ENCODE data around the gene RAB8B.

RAB8B gene

DNA sequence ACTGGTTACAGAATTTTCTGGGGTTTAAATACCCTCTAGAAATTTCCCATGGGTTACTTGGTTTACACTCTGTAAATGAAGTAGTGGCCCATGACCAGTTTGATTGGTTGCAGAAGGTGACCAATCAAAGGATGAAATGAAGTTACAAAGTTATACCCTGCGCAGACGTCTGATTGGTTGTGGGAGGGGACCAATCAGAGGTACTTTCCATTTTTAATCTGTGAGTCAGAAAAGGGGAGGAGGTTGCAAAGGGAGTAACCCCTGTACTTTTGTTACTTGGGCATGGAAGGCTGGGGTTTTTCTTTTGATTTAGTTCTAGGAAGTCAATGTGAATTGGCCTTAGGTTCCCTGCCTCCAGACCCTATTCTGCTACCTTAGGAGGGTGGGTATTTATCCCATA is 69.3 kb downstream of the RAB8B start:
- Histone ChIP-seq H3K27me3 (ENCODE audit: low read length) (no peaks in the 10 kb centered on the region), H3K36me3 (ENCODE audit: low read length) (peaks cover 43% of the 10 kb centered on the region; the same call in 1 of the 2 replicates), H3K4me2 (ENCODE audit: low read depth, low read length, poor library complexity, severe bottlenecking) (no peak overlapping the region), H4K20me1 (ENCODE audit: low read depth, low read length) (no peaks in the 10 kb centered on the region), H3K9me3 (ENCODE audit: insufficient read depth, low read length) (no peaks in the 10 kb centered on the region), H2AFZ (ENCODE audit: low read depth, low read length, severe bottlenecking) (no peak overlapping the region), H3K9me2 (replicated peaks; ENCODE audit: insufficient read depth, low read length) (no peaks in the 10 kb centered on the region), H3K27ac (ENCODE audit: low read depth, low read length) (no peak overlapping the region), H3K79me2 (ENCODE audit: insufficient read depth, low read length) (no peaks in the 10 kb centered on the region), H3K9ac (ENCODE audit: low read length) (no peak overlapping the region), H3K4me3 (ENCODE audit: insufficient read depth, low read length, poor library complexity, severe bottlenecking) (no peak overlapping the region), H3F3A (ENCODE audit: insufficient read depth) (no peaks in the 10 kb centered on the region)
- TF ChIP-seq CTCF (IDR thresholded peaks at IDR 0.05; ENCODE audit: insufficient read depth, low read length, poor library complexity, severe bottlenecking) (no peak), EZH2phosphoT487 (conservative IDR thresholded peaks at IDR 0.05; ENCODE audit: low read length) (no peak)

DNA sequence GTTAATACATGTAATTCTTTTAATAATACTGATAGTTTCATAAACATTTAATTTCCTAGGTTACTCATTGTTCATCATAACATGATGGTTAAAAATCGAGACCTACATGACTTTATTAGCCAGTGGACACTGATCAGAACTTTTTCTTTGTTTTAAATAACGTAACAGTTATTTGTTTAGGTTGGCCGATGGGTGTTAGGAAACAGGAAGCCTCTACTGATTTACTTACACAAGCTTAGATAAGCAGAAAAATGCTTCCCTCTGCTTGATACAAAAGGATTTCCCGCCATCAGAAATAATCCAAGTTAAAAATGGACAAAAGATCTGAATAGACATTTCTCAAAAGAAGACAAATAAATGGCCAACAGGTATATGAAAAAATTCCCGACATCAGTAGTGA is 71.4 kb downstream of the RAB8B start:
- Histone ChIP-seq H3K27me3 (ENCODE audit: low read length) (no peaks in the 10 kb centered on the region), H3K79me2 (ENCODE audit: insufficient read depth, low read length) (no peaks in the 10 kb centered on the region), H4K20me1 (ENCODE audit: low read depth, low read length) (no peaks in the 10 kb centered on the region), H3K9ac (ENCODE audit: low read length) (no peak overlapping the region), H3K36me3 (ENCODE audit: low read length) (peaks cover 50% of the 10 kb centered on the region; the same call in 1 of the 2 replicates), H2AFZ (ENCODE audit: low read depth, low read length, severe bottlenecking) (no peak overlapping the region), H3K9me2 (replicated peaks; ENCODE audit: insufficient read depth, low read length) (no peaks in the 10 kb centered on the region), H3K9me3 (ENCODE audit: insufficient read depth, low read length) (no peaks in the 10 kb centered on the region), H3K27ac (ENCODE audit: low read depth, low read length) (no peak overlapping the region), H3K4me3 (ENCODE audit: insufficient read depth, low read length, poor library complexity, severe bottlenecking) (no peak overlapping the region), H3F3A (ENCODE audit: insufficient read depth) (no peaks in the 10 kb centered on the region), H3K4me2 (ENCODE audit: low read depth, low read length, poor library complexity, severe bottlenecking) (no peak overlapping the region)
- TF ChIP-seq EZH2phosphoT487 (conservative IDR thresholded peaks at IDR 0.05; ENCODE audit: low read length) (no peak), CTCF (IDR thresholded peaks at IDR 0.05; ENCODE audit: insufficient read depth, low read length, poor library complexity, severe bottlenecking) (no peak)

DNA sequence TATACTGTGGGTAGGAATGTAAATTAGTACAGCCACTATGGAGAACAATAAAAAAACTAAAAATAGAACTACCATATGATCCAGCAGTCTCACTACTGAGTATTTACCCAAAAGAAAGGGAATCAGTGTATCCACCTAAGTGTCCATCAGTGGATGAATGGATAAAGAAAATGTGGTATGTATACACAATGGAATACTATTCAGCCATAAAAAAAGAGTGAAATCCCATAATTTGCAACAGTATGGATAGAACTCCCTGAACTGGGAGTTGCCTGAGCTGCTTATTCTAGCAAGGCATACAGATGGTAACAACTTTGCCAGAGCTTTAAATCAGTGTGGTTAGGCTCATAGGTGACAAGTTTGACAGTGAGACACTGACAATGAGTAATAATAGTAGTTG is 71.9 kb downstream of the RAB8B start:
- Histone ChIP-seq H3K9me3 (ENCODE audit: insufficient read depth, low read length) (no peaks in the 10 kb centered on the region), H3K27ac (ENCODE audit: low read depth, low read length) (no peak overlapping the region), H4K20me1 (ENCODE audit: low read depth, low read length) (no peaks in the 10 kb centered on the region), H3F3A (ENCODE audit: insufficient read depth) (no peaks in the 10 kb centered on the region), H3K79me2 (ENCODE audit: insufficient read depth, low read length) (no peaks in the 10 kb centered on the region), H3K4me3 (ENCODE audit: insufficient read depth, low read length, poor library complexity, severe bottlenecking) (no peak overlapping the region), H3K4me2 (ENCODE audit: low read depth, low read length, poor library complexity, severe bottlenecking) (no peak overlapping the region), H3K27me3 (ENCODE audit: low read length) (no peaks in the 10 kb centered on the region), H3K9me2 (replicated peaks; ENCODE audit: insufficient read depth, low read length) (no peaks in the 10 kb centered on the region), H3K9ac (ENCODE audit: low read length) (no peak overlapping the region), H3K36me3 (ENCODE audit: low read length) (peaks cover 46% of the 10 kb centered on the region; the same call in 1 of the 2 replicates), H2AFZ (ENCODE audit: low read depth, low read length, severe bottlenecking) (no peak overlapping the region)
- TF ChIP-seq EZH2phosphoT487 (conservative IDR thresholded peaks at IDR 0.05; ENCODE audit: low read length) = no peak

DNA sequence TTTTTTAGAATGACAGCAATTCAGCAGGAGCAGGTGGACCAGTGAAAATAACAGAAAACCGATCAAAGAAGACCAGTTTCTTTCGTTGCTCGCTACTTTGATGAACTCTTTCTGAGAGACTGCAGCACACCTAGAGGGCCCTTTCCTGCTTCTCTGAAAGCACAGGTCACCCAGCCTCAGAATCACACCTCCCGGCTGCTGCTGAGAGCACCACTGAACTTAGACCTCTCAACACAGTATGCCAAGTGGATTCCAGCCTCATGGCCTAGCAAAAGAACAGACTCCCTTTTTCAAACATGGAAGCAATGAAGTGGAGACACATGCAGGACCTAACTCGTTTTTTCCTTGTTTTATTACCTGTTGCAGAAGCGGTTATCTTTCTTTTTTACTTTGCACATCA is 74.1 kb downstream of the RAB8B start:
- Histone ChIP-seq H3K4me3 (ENCODE audit: insufficient read depth, low read length, poor library complexity, severe bottlenecking) (no peak overlapping the region), H2AFZ (ENCODE audit: low read depth, low read length, severe bottlenecking) (no peak overlapping the region), H3K9me2 (replicated peaks; ENCODE audit: insufficient read depth, low read length) (no peaks in the 10 kb centered on the region), H4K20me1 (ENCODE audit: low read depth, low read length) (no peaks in the 10 kb centered on the region), H3K9ac (ENCODE audit: low read length) (no peak overlapping the region), H3K9me3 (ENCODE audit: insufficient read depth, low read length) (no peaks in the 10 kb centered on the region), H3F3A (ENCODE audit: insufficient read depth) (no peaks in the 10 kb centered on the region), H3K27me3 (ENCODE audit: low read length) (no peaks in the 10 kb centered on the region), H3K36me3 (ENCODE audit: low read length) (peaks cover 38% of the 10 kb centered on the region; the same call in 1 of the 2 replicates), H3K27ac (ENCODE audit: low read depth, low read length) (no peak overlapping the region), H3K4me2 (ENCODE audit: low read depth, low read length, poor library complexity, severe bottlenecking) (no peak overlapping the region), H3K79me2 (ENCODE audit: insufficient read depth, low read length) (no peaks in the 10 kb centered on the region)
- TF ChIP-seq CTCF (IDR thresholded peaks at IDR 0.05; ENCODE audit: insufficient read depth, low read length, poor library complexity, severe bottlenecking) (no peak), EZH2phosphoT487 (conservative IDR thresholded peaks at IDR 0.05; ENCODE audit: low read length) (no peak)
